Measurements from ENCODE around the gene SCN1A.

The SCN1A gene

DNA sequence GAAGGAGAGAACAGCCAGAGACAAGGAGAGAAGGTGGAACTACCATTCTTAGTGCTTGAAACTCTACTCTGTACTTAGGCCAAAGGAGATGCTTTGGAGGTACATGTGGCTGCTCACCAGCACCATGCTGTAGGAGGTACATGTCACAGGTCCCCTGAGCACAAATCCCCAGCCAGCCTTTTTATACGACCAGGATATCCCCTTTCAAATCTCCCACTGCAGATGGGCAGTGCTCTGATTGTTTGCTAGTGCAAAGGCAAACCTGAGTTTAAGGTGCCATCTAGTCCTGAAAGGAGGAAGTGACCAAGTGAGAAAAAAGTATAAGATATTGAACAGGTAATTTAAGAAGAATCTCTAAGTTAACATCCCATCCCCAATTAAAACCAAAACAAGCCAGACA is 157.2 kb downstream of the SCN1A start:
- TF ChIP-seq PAX5 (IDR thresholded peaks at IDR 0.05; ENCODE audit: insufficient read depth, low read length, severe bottlenecking), result no peak
- TF ChIP-seq SPI1 (IDR thresholded peaks at IDR 0.05; ENCODE audit: low read depth, low read length), result no peak
- TF ChIP-seq POLR2A (IDR thresholded peaks at IDR 0.05; ENCODE audit: low read depth, low read length), result no peak
- TF ChIP-seq POU2F2 (IDR thresholded peaks at IDR 0.05; ENCODE audit: low read depth, low read length), result no peak
- no peak for TF ChIP-seq POLR2AphosphoS5 (IDR thresholded peaks at IDR 0.05; ENCODE audit: low read depth, low read length)
- TF ChIP-seq TAF1 (IDR thresholded peaks at IDR 0.05; ENCODE audit: low read depth, low read length), result no peak
- FAIRE-seq, result no peak
- DNase-seq (ENCODE audit: insufficient read length, low spot score), result no peak

DNA sequence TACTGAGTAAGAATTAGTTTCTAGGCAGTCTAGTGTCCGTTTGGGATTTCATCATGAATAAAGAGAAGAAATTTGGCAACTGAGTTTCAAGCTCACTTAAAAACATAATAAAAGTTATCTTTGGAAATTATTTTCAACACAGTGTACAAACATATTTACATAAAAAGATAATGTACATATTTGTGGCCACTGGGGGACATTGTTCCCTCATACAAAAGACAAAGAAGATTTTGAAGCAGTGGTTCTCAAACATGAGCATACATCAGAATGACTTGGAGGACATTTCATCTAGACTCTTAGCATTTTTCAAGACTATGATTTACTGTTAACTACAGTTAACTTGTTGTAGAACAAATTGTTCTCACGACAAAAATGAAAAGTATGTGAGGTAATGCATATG is 158.6 kb downstream of the SCN1A start:
- no peak for TF ChIP-seq POLR2A (IDR thresholded peaks at IDR 0.05; ENCODE audit: low read depth, low read length)
- no peak for TF ChIP-seq PAX5 (IDR thresholded peaks at IDR 0.05; ENCODE audit: insufficient read depth, low read length, severe bottlenecking)
- TF ChIP-seq POU2F2 (IDR thresholded peaks at IDR 0.05; ENCODE audit: low read depth, low read length), result no peak
- no peak for TF ChIP-seq SPI1 (IDR thresholded peaks at IDR 0.05; ENCODE audit: low read depth, low read length)
- no peak for TF ChIP-seq TAF1 (IDR thresholded peaks at IDR 0.05; ENCODE audit: low read depth, low read length)
- TF ChIP-seq POLR2AphosphoS5 (IDR thresholded peaks at IDR 0.05; ENCODE audit: low read depth, low read length), result no peak
- FAIRE-seq (no peak), DNase-seq (ENCODE audit: insufficient read length, low spot score) (no peak)

DNA sequence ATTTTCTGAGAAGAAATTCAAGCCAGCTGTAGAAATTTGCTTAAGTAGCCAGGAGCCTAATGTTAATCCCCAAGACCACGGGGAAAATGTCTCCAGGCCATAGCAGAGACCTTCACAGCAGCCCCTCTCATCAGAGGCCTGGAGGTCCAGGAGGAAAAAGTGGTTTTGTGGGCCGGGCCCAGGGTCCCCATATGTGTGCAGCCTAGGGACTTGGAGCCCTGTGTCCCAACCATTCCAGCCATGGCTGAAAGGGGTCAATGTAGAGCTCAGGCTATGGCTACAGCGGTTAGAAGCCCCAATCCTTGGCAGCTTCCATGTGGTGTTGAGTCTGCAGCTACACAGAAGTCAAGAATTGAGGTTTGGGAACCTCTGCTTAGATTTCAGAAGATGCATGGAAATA is 160.1 kb downstream of the SCN1A start:
- no peak for DNase-seq (ENCODE audit: insufficient read length, low spot score)
- no peak for FAIRE-seq
- TF ChIP-seq POLR2AphosphoS5 (IDR thresholded peaks at IDR 0.05; ENCODE audit: low read depth, low read length), result no peak
- no peak for TF ChIP-seq SPI1 (IDR thresholded peaks at IDR 0.05; ENCODE audit: low read depth, low read length)
- no peak for TF ChIP-seq POU2F2 (IDR thresholded peaks at IDR 0.05; ENCODE audit: low read depth, low read length)
- no peak for TF ChIP-seq PAX5 (IDR thresholded peaks at IDR 0.05; ENCODE audit: insufficient read depth, low read length, severe bottlenecking)
- no peak for TF ChIP-seq POLR2A (IDR thresholded peaks at IDR 0.05; ENCODE audit: low read depth, low read length)
- no peak for TF ChIP-seq TAF1 (IDR thresholded peaks at IDR 0.05; ENCODE audit: low read depth, low read length)

DNA sequence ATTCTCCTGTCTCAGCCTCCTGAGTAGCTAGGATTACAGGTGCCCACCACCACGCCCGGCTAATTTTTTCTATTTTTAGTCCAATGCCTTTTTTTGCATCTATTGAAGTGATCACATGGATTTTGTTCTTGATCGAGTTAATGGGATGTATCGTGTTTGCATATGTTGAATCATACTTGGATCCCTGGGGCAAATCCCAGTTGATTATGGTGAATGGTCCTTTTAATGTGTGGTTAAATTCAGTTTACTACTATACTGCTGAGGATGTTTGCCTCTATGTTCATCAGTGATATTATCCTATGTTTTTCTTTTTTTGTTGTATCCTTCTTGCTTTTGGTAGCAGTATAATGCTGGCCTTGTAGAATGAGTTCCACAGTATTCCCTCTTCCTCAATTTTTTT is 166.0 kb downstream of the SCN1A start:
- TF ChIP-seq POU2F2 (IDR thresholded peaks at IDR 0.05; ENCODE audit: low read depth, low read length) (no peak), SPI1 (IDR thresholded peaks at IDR 0.05; ENCODE audit: low read depth, low read length) (no peak), POLR2AphosphoS5 (IDR thresholded peaks at IDR 0.05; ENCODE audit: low read depth, low read length) (no peak), POLR2A (IDR thresholded peaks at IDR 0.05; ENCODE audit: low read depth, low read length) (no peak), TAF1 (IDR thresholded peaks at IDR 0.05; ENCODE audit: low read depth, low read length) (no peak), PAX5 (IDR thresholded peaks at IDR 0.05; ENCODE audit: insufficient read depth, low read length, severe bottlenecking) (no peak)
- no peak for DNase-seq (ENCODE audit: insufficient read length, low spot score)
- no peak for FAIRE-seq

DNA sequence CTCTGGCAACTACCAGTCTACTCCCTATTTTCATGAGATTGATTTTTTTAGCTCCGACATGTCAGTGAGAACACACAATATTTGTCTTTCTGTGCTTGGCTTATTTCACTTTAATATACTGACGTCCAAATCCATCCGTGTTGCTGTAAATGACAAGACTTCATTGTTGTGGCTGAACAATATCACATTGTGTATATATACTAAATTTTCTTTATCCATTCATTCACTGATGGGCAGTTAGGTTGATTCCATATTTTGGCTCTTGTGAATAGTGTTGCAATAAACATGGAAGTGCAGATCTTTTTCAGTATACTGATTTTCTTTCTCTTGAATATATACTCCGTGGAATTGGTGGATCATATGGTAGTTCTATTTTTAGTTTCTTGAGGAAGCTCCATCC is 168.4 kb downstream of the SCN1A start:
- TF ChIP-seq POLR2AphosphoS5 (IDR thresholded peaks at IDR 0.05; ENCODE audit: low read depth, low read length) (no peak), TAF1 (IDR thresholded peaks at IDR 0.05; ENCODE audit: low read depth, low read length) (no peak), POLR2A (IDR thresholded peaks at IDR 0.05; ENCODE audit: low read depth, low read length) (no peak), SPI1 (IDR thresholded peaks at IDR 0.05; ENCODE audit: low read depth, low read length) (no peak), POU2F2 (IDR thresholded peaks at IDR 0.05; ENCODE audit: low read depth, low read length) (no peak), PAX5 (IDR thresholded peaks at IDR 0.05; ENCODE audit: insufficient read depth, low read length, severe bottlenecking) (no peak)
- DNase-seq (ENCODE audit: insufficient read length, low spot score), result no peak
- FAIRE-seq, result no peak

DNA sequence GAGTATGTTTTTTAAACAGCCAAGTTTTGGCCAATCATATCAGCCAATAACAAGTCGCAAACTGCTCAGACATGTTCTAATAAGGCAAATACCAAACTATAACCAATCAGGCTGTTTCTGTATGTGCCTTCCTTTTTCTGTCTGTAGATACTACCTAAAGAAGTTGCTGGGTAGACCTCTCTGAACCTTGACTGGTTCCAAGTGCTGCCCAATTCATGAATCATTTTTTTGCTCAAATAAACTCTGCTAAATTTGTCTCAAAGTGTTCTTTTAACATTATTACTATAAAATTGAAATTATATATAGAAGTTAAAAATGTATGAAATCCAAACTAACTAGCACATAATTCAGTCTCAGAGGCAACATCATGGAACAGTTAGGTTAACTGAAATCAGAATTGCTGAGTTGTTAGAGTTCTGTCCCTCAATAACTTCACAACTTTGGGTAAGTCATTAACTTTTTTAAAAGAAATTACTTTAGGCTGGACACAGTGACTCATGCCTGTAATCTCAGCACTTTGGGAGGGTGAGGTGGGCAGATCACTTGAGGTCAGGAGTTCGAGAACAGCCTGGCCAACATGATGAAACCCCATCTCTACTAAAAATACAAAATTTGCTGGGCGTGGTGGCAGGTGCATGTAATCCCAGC is 169.4 kb downstream of the SCN1A start:
- DNase-seq (ENCODE audit: insufficient read length, low spot score) (no peak), FAIRE-seq (no peak)
- TF ChIP-seq TAF1 (IDR thresholded peaks at IDR 0.05; ENCODE audit: low read depth, low read length), result no peak
- no peak for TF ChIP-seq SPI1 (IDR thresholded peaks at IDR 0.05; ENCODE audit: low read depth, low read length)
- no peak for TF ChIP-seq PAX5 (IDR thresholded peaks at IDR 0.05; ENCODE audit: insufficient read depth, low read length, severe bottlenecking)
- TF ChIP-seq POU2F2 (IDR thresholded peaks at IDR 0.05; ENCODE audit: low read depth, low read length), result no peak
- TF ChIP-seq POLR2A (IDR thresholded peaks at IDR 0.05; ENCODE audit: low read depth, low read length), result no peak
- no peak for TF ChIP-seq POLR2AphosphoS5 (IDR thresholded peaks at IDR 0.05; ENCODE audit: low read depth, low read length)

DNA sequence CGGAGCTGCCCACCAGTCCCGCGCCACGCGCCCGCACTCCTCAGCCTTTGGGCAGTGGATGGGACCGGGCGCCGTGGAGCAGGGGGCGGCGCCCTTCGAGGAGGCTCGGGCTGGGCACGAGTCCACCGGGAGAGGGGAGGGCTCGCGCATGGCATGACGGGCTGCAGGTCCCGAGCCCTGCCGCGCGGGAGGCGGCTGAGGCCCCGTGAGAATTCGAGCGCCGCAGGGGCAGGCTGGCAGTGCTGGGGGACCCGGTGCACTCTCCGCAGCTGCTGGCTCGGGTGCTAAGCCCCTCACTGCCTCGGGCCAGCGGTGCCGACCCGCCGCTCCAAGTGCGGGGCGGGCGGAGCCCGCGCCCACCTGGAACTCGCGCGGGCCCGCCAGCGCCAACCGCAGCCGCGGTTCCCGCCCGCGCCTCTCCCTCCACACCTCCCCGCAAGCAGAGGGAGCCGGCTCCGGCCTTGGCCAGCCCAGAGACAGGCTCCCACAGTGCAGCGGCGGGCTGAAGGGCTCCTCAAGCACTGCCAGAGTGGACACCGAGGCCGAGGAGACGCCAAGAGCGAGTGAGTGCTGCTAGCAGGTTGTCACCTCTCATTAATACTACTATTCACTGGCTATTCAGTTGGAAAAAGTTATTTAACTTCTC is 170.7 kb downstream of the SCN1A start:
- TF ChIP-seq POU2F2 (IDR thresholded peaks at IDR 0.05; ENCODE audit: low read depth, low read length), result no peak
- TF ChIP-seq POLR2A (IDR thresholded peaks at IDR 0.05; ENCODE audit: low read depth, low read length), result no peak
- TF ChIP-seq PAX5 (IDR thresholded peaks at IDR 0.05; ENCODE audit: insufficient read depth, low read length, severe bottlenecking), result no peak
- no peak for TF ChIP-seq TAF1 (IDR thresholded peaks at IDR 0.05; ENCODE audit: low read depth, low read length)
- TF ChIP-seq POLR2AphosphoS5 (IDR thresholded peaks at IDR 0.05; ENCODE audit: low read depth, low read length), result no peak
- no peak for TF ChIP-seq SPI1 (IDR thresholded peaks at IDR 0.05; ENCODE audit: low read depth, low read length)
- FAIRE-seq, result no peak
- DNase-seq (ENCODE audit: insufficient read length, low spot score), result no peak

DNA sequence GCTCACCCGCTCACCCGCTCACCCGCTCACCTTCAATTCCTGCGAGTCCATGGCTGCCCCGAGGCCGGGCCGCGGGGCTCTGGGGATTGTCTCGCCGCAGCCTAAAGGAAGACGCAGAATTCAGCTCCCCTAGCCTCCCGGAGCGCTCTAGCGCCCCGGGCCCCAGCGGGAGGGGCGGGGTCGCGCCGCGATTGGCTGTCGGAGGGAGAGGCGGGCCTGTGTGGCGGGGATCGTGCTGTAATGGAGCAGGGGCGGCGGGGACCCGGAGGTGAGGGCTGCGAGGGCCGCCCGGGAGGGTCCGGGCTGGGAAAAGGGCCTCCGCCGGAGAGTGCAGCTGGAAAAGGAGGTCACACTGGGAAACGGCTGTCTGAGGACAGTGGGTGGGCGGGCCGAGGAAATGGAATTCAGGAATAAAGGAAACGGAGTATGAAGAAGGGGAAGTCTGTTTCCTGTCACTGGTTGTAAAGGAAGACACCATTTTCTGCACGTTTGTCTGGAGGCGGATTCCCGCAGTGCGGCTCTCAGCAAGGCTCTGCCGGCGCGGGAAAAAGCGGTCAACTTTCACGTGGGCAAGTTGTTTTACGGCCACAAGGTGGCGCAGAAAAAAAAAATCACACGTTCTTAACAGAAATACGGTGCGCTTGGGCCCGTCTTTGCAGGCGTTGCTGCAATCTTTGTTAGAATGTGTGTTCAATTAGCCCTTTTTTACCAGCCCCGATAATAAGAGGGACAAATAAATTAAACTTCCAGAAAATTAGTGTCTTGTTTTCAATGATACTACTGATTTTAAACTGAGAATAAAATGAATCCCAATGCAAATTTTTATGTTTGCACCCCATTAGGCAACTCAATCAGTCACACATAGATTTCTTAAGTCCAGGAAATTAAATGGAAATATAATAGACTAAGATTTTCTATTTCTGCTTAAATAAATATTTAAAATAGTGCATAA is 173.9 kb downstream of the SCN1A start, which contains the start of gene TTC21B:
TSS of gene TTC21B (minus strand) at position 122 of the 952 bp plus-strand sequence. CDS start at position 51, 71 bp downstream.
- FAIRE-seq (peak; percentile 93), DNase-seq (ENCODE audit: insufficient read length, low spot score) (peak; percentile 85)

More for the DNA sequence above, 173.9 kb downstream of the SCN1A start, which contains the start of gene TTC21B:
- TF ChIP-seq TAF1 (IDR thresholded peaks at IDR 0.05; ENCODE audit: low read depth, low read length) (peak; percentile 37; the same call in 1 of the 2 replicates), POLR2AphosphoS5 (IDR thresholded peaks at IDR 0.05; ENCODE audit: low read depth, low read length) (peak; percentile 59; the same call in 1 of the 2 replicates), SPI1 (IDR thresholded peaks at IDR 0.05; ENCODE audit: low read depth, low read length) (peak; percentile 46; the same call in 1 of the 2 replicates), POLR2A (IDR thresholded peaks at IDR 0.05; ENCODE audit: low read depth, low read length) (peak; percentile 59; the same call in 1 of the 2 replicates), PAX5 (IDR thresholded peaks at IDR 0.05; ENCODE audit: insufficient read depth, low read length, severe bottlenecking) (no peak), POU2F2 (IDR thresholded peaks at IDR 0.05; ENCODE audit: low read depth, low read length) (no peak; the same call in 1 of the 2 replicates)
